OCI-LY3 (cell line): ENCODE data around the gene PLXNA3.

Experiments used
- H2AFZ ChIP-seq: fragments of 200-600, 300-600 bp; shearing (Covaris generic); 2 replicates; pipeline ENCODE4 v1.6.0; 2014; ENCODE audit warnings: antibody characterized with exemption, low read depth, low read length
- H3K27ac ChIP-seq: fragments of 200-600, 300-600 bp; sonication (generic); 2 replicates; pipeline ENCODE4 v1.5.1; 2014; ENCODE audit warnings: mild to moderate bottlenecking, low read length, moderate library complexity, mixed read lengths
- H3K27me3 ChIP-seq: fragments of 200-600, 300-600 bp; sonication (generic); 2 replicates; pipeline ENCODE4 v1.6.1; 2014; ENCODE audit warnings: low read depth, low read length, mixed read lengths
- H3K36me3 ChIP-seq: fragments of 200-600, 300-600 bp; sonication (generic); replicated peaks from 2 replicates; pipeline ENCODE3; 2014; ENCODE audit warnings: low read depth, low read length, mixed read lengths
- H3K4me1 ChIP-seq: fragments of 300-600, 200-600 bp; sonication (generic); 2 replicates; pipeline ENCODE4 v1.6.1; 2014; ENCODE audit warnings: low read length, mixed read lengths
- H3K4me2 ChIP-seq: fragments of 200-600, 300-600 bp; sonication (generic); 2 replicates; pipeline ENCODE4 v1.6.1; 2014; ENCODE audit warnings: low read length, mixed read lengths
- H3K4me3 ChIP-seq: fragments of 300-600, 200-600 bp; sonication (generic); 2 replicates; pipeline ENCODE4 v1.5.1; 2014; ENCODE audit warnings: antibody characterized with exemption, mild to moderate bottlenecking, low read length, moderate library complexity
- H3K79me2 ChIP-seq: fragments of 300-600, 200-600 bp; shearing (Covaris generic); 2 replicates; pipeline ENCODE4 v1.6.1; 2014; ENCODE audit warnings: mild to moderate bottlenecking, low read length, mixed read lengths
- H3K9ac ChIP-seq: fragments of 300-600, 200-600 bp; shearing (Covaris generic); 2 replicates; pipeline ENCODE4 v1.6.0; 2014; ENCODE audit warnings: mild to moderate bottlenecking, low read length, moderate library complexity
- H3K9me3 ChIP-seq: fragments of 200-600, 300-600 bp; shearing (Covaris generic); 2 replicates; pipeline ENCODE4 v1.6.1; 2014; ENCODE audit warnings: low read length, mixed read lengths; ENCODE audit not compliant: insufficient read depth
- H4K20me1 ChIP-seq: fragments of 200-600, 300-600 bp; sonication (generic); 2 replicates; pipeline ENCODE4 v1.6.1; 2016; ENCODE audit warnings: low read length, mixed read lengths; ENCODE audit not compliant: insufficient read depth
- CTCF ChIP-seq: fragments of 200-600, 300-600 bp; sonication (generic); IDR thresholded peaks from 2 replicates; pipeline ENCODE4 v1.5.1; 2014; ENCODE audit warnings: antibody characterized with exemption, low read length, low read depth
- EZH2phosphoT487 ChIP-seq: fragments of 200-600 bp; shearing (Covaris generic); IDR thresholded peaks from 2 replicates; pipeline ENCODE4 v1.6.1; 2018; ENCODE audit warnings: antibody characterized with exemption, mixed run types, low read depth

Gene PLXNA3

GRCh38 chrX:154460326-154460725 lies 2.2 kb downstream of the PLXNA3 start:
- no peak overlapping the region for H3K4me2 ChIP-seq

GRCh38 chrX:154462396-154462795 lies 4.3 kb downstream of the PLXNA3 start:
- Histone ChIP-seq H4K20me1 (peaks cover 5% of the 10 kb centered on the region; the same call in 1 of the 2 replicates), H3K36me3 (no peaks in the 10 kb centered on the region), H3K4me1 (peaks cover 6% of the 10 kb centered on the region; the same call in 1 of the 2 replicates), H3K4me3 (no peak overlapping the region), H2AFZ (no peak overlapping the region), H3K9ac (no peak overlapping the region), H3K27me3 (no peaks in the 10 kb centered on the region), H3K27ac (no peak overlapping the region), H3K9me3 (no peaks in the 10 kb centered on the region), H3K79me2 (peaks cover 14% of the 10 kb centered on the region; the same call in 1 of the 2 replicates), H3K4me2 (no peak overlapping the region)
- TF ChIP-seq EZH2phosphoT487, result no peak
- no peak for TF ChIP-seq CTCF

More at GRCh38 chrX:154460326-154460725, 2.2 kb downstream of the PLXNA3 start:
- Histone ChIP-seq H3K9me3 (no peaks in the 10 kb centered on the region), H3K4me3 (no peak overlapping the region), H4K20me1 (peaks cover 5% of the 10 kb centered on the region; the same call in 1 of the 2 replicates), H2AFZ (no peak overlapping the region), H3K27me3 (no peaks in the 10 kb centered on the region), H3K4me1 (peaks cover 9% of the 10 kb centered on the region), H3K36me3 (no peaks in the 10 kb centered on the region), H3K79me2 (peaks cover 14% of the 10 kb centered on the region; the same call in 1 of the 2 replicates), H3K27ac (no peak overlapping the region), H3K9ac (no peak overlapping the region)
- TF ChIP-seq CTCF, result no peak
- TF ChIP-seq EZH2phosphoT487, result no peak

GRCh38 chrX:154463611-154464220 lies 5.6 kb downstream of the PLXNA3 start:
- H4K20me1 ChIP-seq, result peaks cover 5% of the 10 kb centered on the region; the same call in 1 of the 2 replicates
- no peak overlapping the region for H3K4me3 ChIP-seq
- no peak for TF ChIP-seq EZH2phosphoT487
- no peak overlapping the region for H3K9ac ChIP-seq
- no peak overlapping the region for H3K4me2 ChIP-seq
- H2AFZ ChIP-seq, result no peak overlapping the region
- H3K27me3 ChIP-seq, result no peaks in the 10 kb centered on the region
- peaks cover 10% of the 10 kb centered on the region; the same call in 1 of the 2 replicates for H3K79me2 ChIP-seq
- no peaks in the 10 kb centered on the region for H3K36me3 ChIP-seq
- H3K9me3 ChIP-seq, result no peaks in the 10 kb centered on the region
- peaks cover 5% of the 10 kb centered on the region; the same call in 1 of the 2 replicates for H3K4me1 ChIP-seq
- no peak overlapping the region for H3K27ac ChIP-seq

GRCh38 chrX:154464806-154465365 lies 6.8 kb downstream of the PLXNA3 start:
- no peaks in the 10 kb centered on the region for H3K36me3 ChIP-seq

More at GRCh38 chrX:154464806-154465365, 6.8 kb downstream of the PLXNA3 start:
- Histone ChIP-seq H3K4me2 (no peak overlapping the region), H3K4me3 (no peak overlapping the region), H2AFZ (no peak overlapping the region), H3K9me3 (no peaks in the 10 kb centered on the region), H3K27me3 (no peaks in the 10 kb centered on the region), H3K79me2 (0 out of 2 replicates have a peak, but pooled peaks cover under 1% of the 10 kb centered on the region), H3K9ac (no peak overlapping the region), H3K4me1 (no peaks in the 10 kb centered on the region), H4K20me1 (no peaks in the 10 kb centered on the region), H3K27ac (no peak overlapping the region)
- TF ChIP-seq EZH2phosphoT487 (no peak), CTCF (no peak)
